NT2/D1 (cell line): Measurements from ENCODE around the gene POLR2A.

Experiments
- DNase-seq: peaks from one replicate; pipeline ENCODE4 v3.0.0-alpha.2; 2011; ENCODE audit warnings: low read depth, low spot score
- H3K27me3 ChIP-seq: 2 replicates; pipeline ENCODE4 v1.6.0; 2011; ENCODE audit warnings: mild to moderate bottlenecking; ENCODE audit not compliant: insufficient read length, insufficient read depth
- H3K36me3 ChIP-seq: 2 replicates; pipeline ENCODE4 v1.6.1; 2011; ENCODE audit warnings: mild to moderate bottlenecking, low read length, mixed read lengths; ENCODE audit not compliant: insufficient read depth, insufficient read length
- H3K4me1 ChIP-seq: 2 replicates; pipeline ENCODE4 v1.5.1; 2011; ENCODE audit not compliant: insufficient read depth, insufficient read length
- H3K4me3 ChIP-seq: 2 replicates; pipeline ENCODE4 v1.5.1; 2011; ENCODE audit warnings: low read depth; ENCODE audit not compliant: insufficient read length
- H3K9ac ChIP-seq: 2 replicates; pipeline ENCODE4 v1.6.0; 2011; ENCODE audit warnings: low read depth; ENCODE audit not compliant: insufficient read length
- H3K9me3 ChIP-seq: 2 replicates; pipeline ENCODE4 v1.5.1; 2011; ENCODE audit warnings: mild to moderate bottlenecking, low read length; ENCODE audit not compliant: insufficient read depth
- SUZ12 ChIP-seq: IDR thresholded peaks from 2 replicates; pipeline ENCODE4 v1.6.1; 2011; ENCODE audit not compliant: insufficient read length, insufficient read depth; ENCODE audit errors: extremely low read depth
- YY1 ChIP-seq: IDR thresholded peaks from 2 replicates; pipeline ENCODE4 v1.6.1; 2011; ENCODE audit not compliant: insufficient read length, insufficient read depth
- ZNF274 ChIP-seq: IDR thresholded peaks from 2 replicates; pipeline ENCODE4 v1.6.1; 2011; ENCODE audit warnings: mild to moderate bottlenecking, low read depth, low read length

Gene POLR2A

GRCh38 chr17:7496470-7497183, 12.5 kb downstream of the POLR2A start:
- no peaks in the 10 kb centered on the region for H3K4me1 ChIP-seq
- no peaks in the 10 kb centered on the region for H3K27me3 ChIP-seq
- no peak for TF ChIP-seq YY1
- TF ChIP-seq SUZ12, result no peak
- TF ChIP-seq ZNF274, result no peak
- no peak overlapping the region for H3K4me3 ChIP-seq
- H3K9me3 ChIP-seq, result no peaks in the 10 kb centered on the region
- H3K9ac ChIP-seq, result no peak overlapping the region
- no peak for DNase-seq
- peaks cover 66% of the 10 kb centered on the region for H3K36me3 ChIP-seq

GRCh38 chr17:7497228-7497627, 13.1 kb downstream of the POLR2A start:
- H3K9me3 ChIP-seq, result no peaks in the 10 kb centered on the region
- TF ChIP-seq SUZ12 (no peak), YY1 (no peak), ZNF274 (no peak)
- no peak for DNase-seq
- peaks cover 67% of the 10 kb centered on the region for H3K36me3 ChIP-seq
- H3K4me1 ChIP-seq, result no peaks in the 10 kb centered on the region
- H3K9ac ChIP-seq, result no peak overlapping the region
- no peaks in the 10 kb centered on the region for H3K27me3 ChIP-seq
- no peak overlapping the region for H3K4me3 ChIP-seq

GRCh38 chr17:7497636-7498035, 13.5 kb downstream of the POLR2A start:
- no peak for DNase-seq
- H3K36me3 ChIP-seq, result peaks cover 71% of the 10 kb centered on the region

GRCh38 chr17:7499161-7499560, 15.0 kb downstream of the POLR2A start:
- no peak overlapping the region for H3K4me3 ChIP-seq
- H3K36me3 ChIP-seq, result peaks cover 82% of the 10 kb centered on the region
- no peaks in the 10 kb centered on the region for H3K4me1 ChIP-seq
- H3K9ac ChIP-seq, result no peak overlapping the region
- TF ChIP-seq ZNF274 (no peak), SUZ12 (no peak), YY1 (no peak)
- H3K9me3 ChIP-seq, result no peaks in the 10 kb centered on the region
- no peaks in the 10 kb centered on the region for H3K27me3 ChIP-seq
- DNase-seq, result no peak

More at GRCh38 chr17:7497636-7498035, 13.5 kb downstream of the POLR2A start:
- Histone ChIP-seq H3K4me1 (no peaks in the 10 kb centered on the region), H3K9ac (no peak overlapping the region), H3K27me3 (no peaks in the 10 kb centered on the region), H3K4me3 (no peak overlapping the region), H3K9me3 (no peaks in the 10 kb centered on the region)
- no peak for TF ChIP-seq ZNF274
- TF ChIP-seq SUZ12, result no peak
- no peak for TF ChIP-seq YY1

- H3K4me1 ChIP-seq, result no peaks in the 10 kb centered on the region
Observed at GRCh38 chr17:7501729-7502128, 17.6 kb downstream of the POLR2A start.

GRCh38 chr17:7502171-7502847, 18.1 kb downstream of the POLR2A start:
- Histone ChIP-seq H3K36me3 (peaks cover 87% of the 10 kb centered on the region), H3K9ac (no peak overlapping the region), H3K27me3 (no peaks in the 10 kb centered on the region), H3K9me3 (no peaks in the 10 kb centered on the region), H3K4me3 (no peak overlapping the region), H3K4me1 (no peaks in the 10 kb centered on the region)
- no peak for DNase-seq
- TF ChIP-seq YY1 (no peak), ZNF274 (no peak), SUZ12 (no peak)

More at GRCh38 chr17:7501729-7502128, 17.6 kb downstream of the POLR2A start:
- no peaks in the 10 kb centered on the region for H3K9me3 ChIP-seq
- no peaks in the 10 kb centered on the region for H3K27me3 ChIP-seq
- no peak for TF ChIP-seq YY1
- no peak for TF ChIP-seq ZNF274
- TF ChIP-seq SUZ12, result no peak
- peaks cover 89% of the 10 kb centered on the region for H3K36me3 ChIP-seq
- no peak for DNase-seq
- no peak overlapping the region for H3K9ac ChIP-seq
- no peak overlapping the region for H3K4me3 ChIP-seq

GRCh38 chr17:7502987-7503386, 18.8 kb downstream of the POLR2A start:
- Histone ChIP-seq H3K4me3 (no peak overlapping the region), H3K36me3 (peaks cover 84% of the 10 kb centered on the region), H3K27me3 (no peaks in the 10 kb centered on the region), H3K9ac (no peak overlapping the region), H3K9me3 (no peaks in the 10 kb centered on the region), H3K4me1 (no peaks in the 10 kb centered on the region)
- DNase-seq, result no peak
- no peak for TF ChIP-seq ZNF274

- H3K4me3 ChIP-seq, result no peak overlapping the region
- no peak for DNase-seq
- H3K27me3 ChIP-seq, result no peaks in the 10 kb centered on the region
- peaks cover 84% of the 10 kb centered on the region for H3K36me3 ChIP-seq
- H3K9ac ChIP-seq, result no peak overlapping the region
- no peaks in the 10 kb centered on the region for H3K4me1 ChIP-seq
- TF ChIP-seq ZNF274, result no peak
- no peak for TF ChIP-seq YY1
- no peak for TF ChIP-seq SUZ12
- H3K9me3 ChIP-seq, result no peaks in the 10 kb centered on the region
Observed at GRCh38 chr17:7503521-7503920, 19.4 kb downstream of the POLR2A start.
